K562 (cell line): ENCODE data around the gene CD8A. TPM values are rescaled to one million over a fixed set of nuclear protein-coding genes. Genes with fewer than 3 reads are reported as not detected.

Experiments used
- AFF1 ChIP-seq, 2 experiments: fragments of 450-650 bp; IDR thresholded peaks; 2 replicates each; pipeline ENCODE4 v1.6.1; 2018; ENCODE audit warnings: mild to moderate bottlenecking in 2 of 2, low read depth in 1 of 2; ENCODE audit not compliant: partially characterized antibody in 2 of 2
- BRCA1 ChIP-seq, 2 experiments: fragments of 450-650 bp in 1 of 2; sonication (generic) in 1 of 2; formaldehyde crosslinking in 1 of 2; IDR thresholded peaks; 2 replicates each; pipeline versions ENCODE4 v1.5.0 to v1.6.1; 2017 to 2020; ENCODE audit warnings: mild to moderate bottlenecking in 1 of 2, missing genetic modification reagents in 1 of 2
- BRD9 ChIP-seq: fragments of 450-650 bp; IDR thresholded peaks from 2 replicates; pipeline ENCODE4 v1.6.1; 2018; ENCODE audit warnings: low read depth; ENCODE audit not compliant: partially characterized antibody
- C11orf30 ChIP-seq: fragments of 450-650 bp; IDR thresholded peaks from 2 replicates; pipeline ENCODE4 v1.6.1; 2016; ENCODE audit warnings: low read depth, mild to moderate bottlenecking
- ESRRA ChIP-seq: fragments of 450-650 bp; IDR thresholded peaks from 2 replicates; pipeline ENCODE4 v1.6.1; 2014; ENCODE audit warnings: low read depth, mild to moderate bottlenecking, moderate library complexity, borderline replicate concordance
- JUND ChIP-seq, 2 experiments: IDR thresholded peaks; 2 replicates in 1 of 2; 3 replicates in 1 of 2; pipeline ENCODE4 v1.6.1; 2011; ENCODE audit warnings: borderline replicate concordance in 2 of 2, low read depth in 2 of 2, low read length in 2 of 2, improper control_type of control experiment in 1 of 2, missing biosample characterization in 1 of 2, missing genetic modification characterization in 1 of 2, missing genetic modification reagents in 1 of 2
- NCOA1 ChIP-seq: fragments of 450-650 bp; IDR thresholded peaks from 2 replicates; pipeline ENCODE4 v1.6.1; 2016; ENCODE audit warnings: low read depth
- RAD21 ChIP-seq, 2 experiments: fragments of 250-450 bp in 1 of 2; fragments of 450-650 bp in 1 of 2; sonication (Bioruptor Pico) in 1 of 2; formaldehyde crosslinking in 1 of 2; IDR thresholded peaks in 1 of 2; conservative IDR thresholded peaks in 1 of 2; 2 replicates each; pipeline versions ENCODE4 v1.4.0 to v1.8.0; 2020 to 2022; ENCODE audit warnings: mild to moderate bottlenecking in 2 of 2, moderate library complexity in 1 of 2
- RBBP5 ChIP-seq: fragments of 200-600 bp; sonication (generic); IDR thresholded peaks from 2 replicates; pipeline ENCODE4 v1.6.1; 2012; ENCODE audit warnings: borderline replicate concordance, mild to moderate bottlenecking, low read length, control low read depth, inconsistent platforms; ENCODE audit not compliant: insufficient read depth, poor library complexity, severe bottlenecking
- SOX6 ChIP-seq: fragments of 450-650 bp; IDR thresholded peaks from 2 replicates; pipeline ENCODE4 v1.6.1; 2014; ENCODE audit warnings: mild to moderate bottlenecking
- TRIM25 ChIP-seq: fragments of 450-650 bp; IDR thresholded peaks from 2 replicates; pipeline ENCODE4 v1.7.0; 2016; ENCODE audit warnings: borderline replicate concordance
- polyA plus RNA-seq, 8 experiments: library from polyadenylated mRNA; depleted of rRNA in 4 of 8; stranded (reverse) in 5 of 8; unstranded in 3 of 8; fragments of >200 nt; fragmentation: Nextera tagmentation in 2 of 8; fragmentation: Illumina TruSeq in 1 of 8; extraction: Ambion mirVana in 2 of 8; extraction: Trizol in 1 of 8; gene quantifications; 2 replicates each; pipeline versions ENCODE4 v1.2.1 to v1.2.3, GENCODE V29; 2011 to 2014; ENCODE audit warnings: inconsistent platforms in 1 of 8, missing spikeins in 1 of 8
- total RNA-seq, 7 experiments: library from RNA; depleted of rRNA in 6 of 7; stranded (reverse); fragments of >200 nt in 6 of 7; fragmentation: Illumina TruSeq in 2 of 7; extraction: Trizol in 2 of 7; gene quantifications; 2 replicates each; pipeline versions ENCODE4 v1.2.1 to v1.2.3, GENCODE V29; 2011 to 2021; ENCODE audit warnings: low replicate concordance in 1 of 7

CD8A gene
- total and polyA plus RNA-seq, 9 of the 15 experiments (the other 6 are each of a cell fraction or from before 2014, with no cell fraction given) = 0.07 TPM; not detected in 8

- TF ChIP-seq AFF1 (IDR thresholded peaks at IDR 0.05; ENCODE audit: low read depth in 1 of 2, partially characterized antibody in 2 of 2) (no peak), TRIM25 (no peak), JUND (IDR thresholded peaks at IDR 0.05; ENCODE audit: borderline replicate concordance, low read depth, low read length) (no peak), JUND (tag; IDR thresholded peaks at IDR 0.05; ENCODE audit: borderline replicate concordance, low read depth, low read length) (0 out of 3 replicates have a peak, but pooled peaks have one; percentile 16), BRD9 (no peak), NCOA1 (no peak), RAD21 (CRISPR knock-in tag; conservative IDR thresholded peaks at IDR 0.05 in 1 of 2, IDR thresholded peaks at IDR 0.05 in 1 of 2) (peak; percentile 32 to 64), BRCA1 (IDR thresholded peaks at IDR 0.05) (no peak), BRCA1 (CRISPR knock-in tag; IDR thresholded peaks at IDR 0.05) (no peak), RBBP5 (no peak), C11orf30 (no peak), ESRRA (no peak), SOX6 (no peak)
These were observed 25.9 kb downstream of the CD8A start (continued) for GRCh38 chr2:86764661-86765309.
